Mammary epithelial cell (primary cell): ENCODE measurements around the gene MLN.

Experiments used
- CTCF ChIP-seq, 2 donors: IDR thresholded peaks in 1 of 2; conservative IDR thresholded peaks in 1 of 2; 2 replicates each; pipeline ENCODE4 v1.5.1; 2011 to 2012; ENCODE audit warnings: inconsistent platforms in 2 of 2, low read length in 2 of 2, mild to moderate bottlenecking in 2 of 2, control low read depth in 1 of 2, low read depth in 1 of 2; ENCODE audit not compliant: insufficient read depth in 1 of 2; ENCODE audit errors: extremely low read depth in 1 of 2
- EZH2 ChIP-seq: IDR thresholded peaks from 2 replicates; pipeline ENCODE4 v1.6.1; 2012; ENCODE audit warnings: low read length, inconsistent platforms, borderline replicate concordance

GRCh38 chr6:33746036-33746600 lies 57.7 kb downstream of the MLN start:
- no peak for TF ChIP-seq CTCF (conservative IDR thresholded peaks at IDR 0.05 in 1 of 2, IDR thresholded peaks at IDR 0.05 in 1 of 2; ENCODE audit: extremely low read depth in 1 of 2, insufficient read depth in 1 of 2, low read depth in 1 of 2, low read length in 2 of 2)
- TF ChIP-seq EZH2 = no peak
